Measurements from ENCODE around the gene KIFAP3. TPM values are rescaled to one million over a fixed set of nuclear protein-coding genes. Genes with fewer than 3 reads are reported as not detected.

Gene KIFAP3
- polyA plus RNA-seq, 1 donor from 2014 or later: 5.5 TPM

GRCh38 chr1:169974067-169974466, 100.4 kb downstream of the KIFAP3 start:
- Mint-ChIP-seq H3K27me3 (no peaks in the 10 kb centered on the region), H3K4me1 (no peaks in the 10 kb centered on the region), H3K9me3 (no peaks in the 10 kb centered on the region), H3K4me3 (no peak overlapping the region), H3K27ac (no peak overlapping the region), H3K36me3 (peaks cover 3% of the 10 kb centered on the region)

GRCh38 chr1:169970114-169970513, 104.4 kb downstream of the KIFAP3 start:
- no peak overlapping the region for H3K27ac Mint-ChIP-seq
- no peaks in the 10 kb centered on the region for H3K27me3 Mint-ChIP-seq
- H3K9me3 Mint-ChIP-seq: no peaks in the 10 kb centered on the region
- H3K36me3 Mint-ChIP-seq: peaks cover 3% of the 10 kb centered on the region
- no peak overlapping the region for H3K4me3 Mint-ChIP-seq
- no peaks in the 10 kb centered on the region for H3K4me1 Mint-ChIP-seq

- Mint-ChIP-seq H3K9me3 (no peaks in the 10 kb centered on the region), H3K36me3 (peaks cover 12% of the 10 kb centered on the region), H3K27ac (no peak overlapping the region), H3K4me3 (no peak overlapping the region), H3K27me3 (no peaks in the 10 kb centered on the region), H3K4me1 (no peaks in the 10 kb centered on the region)
Observed at GRCh38 chr1:169968174-169968573, 106.3 kb downstream of the KIFAP3 start.

GRCh38 chr1:169964206-169964605, 110.3 kb downstream of the KIFAP3 start:
- Mint-ChIP-seq H3K36me3 (peaks cover 18% of the 10 kb centered on the region), H3K4me1 (no peaks in the 10 kb centered on the region), H3K27me3 (no peaks in the 10 kb centered on the region), H3K4me3 (no peak overlapping the region), H3K27ac (no peak overlapping the region), H3K9me3 (no peaks in the 10 kb centered on the region)

GRCh38 chr1:169959686-169960085, 114.8 kb downstream of the KIFAP3 start:
- H3K9me3 Mint-ChIP-seq: no peaks in the 10 kb centered on the region
- no peaks in the 10 kb centered on the region for H3K4me1 Mint-ChIP-seq
- H3K4me3 Mint-ChIP-seq: no peak overlapping the region
- H3K27me3 Mint-ChIP-seq: no peaks in the 10 kb centered on the region
- H3K36me3 Mint-ChIP-seq: peaks cover 16% of the 10 kb centered on the region
- H3K27ac Mint-ChIP-seq: no peak overlapping the region

- Mint-ChIP-seq H3K27ac (no peak overlapping the region), H3K27me3 (no peaks in the 10 kb centered on the region), H3K9me3 (no peaks in the 10 kb centered on the region), H3K4me3 (no peak overlapping the region), H3K36me3 (peaks cover 13% of the 10 kb centered on the region), H3K4me1 (no peaks in the 10 kb centered on the region)
Observed at GRCh38 chr1:169958987-169959386, 115.5 kb downstream of the KIFAP3 start.

- no peaks in the 10 kb centered on the region for H3K9me3 Mint-ChIP-seq
- H3K27me3 Mint-ChIP-seq: no peaks in the 10 kb centered on the region
- no peak overlapping the region for H3K4me3 Mint-ChIP-seq
- no peak overlapping the region for H3K27ac Mint-ChIP-seq
- H3K4me1 Mint-ChIP-seq: no peaks in the 10 kb centered on the region
- peaks cover 8% of the 10 kb centered on the region for H3K36me3 Mint-ChIP-seq
Observed at GRCh38 chr1:169957884-169958283, 116.6 kb downstream of the KIFAP3 start.

- Mint-ChIP-seq H3K36me3 (peaks cover 6% of the 10 kb centered on the region), H3K4me3 (no peak overlapping the region), H3K27ac (no peak overlapping the region), H3K27me3 (no peaks in the 10 kb centered on the region), H3K9me3 (no peaks in the 10 kb centered on the region), H3K4me1 (no peaks in the 10 kb centered on the region)
Observed at GRCh38 chr1:169951108-169951507, 123.4 kb downstream of the KIFAP3 start.

- Mint-ChIP-seq H3K9me3 (no peaks in the 10 kb centered on the region), H3K4me3 (no peak overlapping the region), H3K4me1 (no peaks in the 10 kb centered on the region), H3K27ac (no peak overlapping the region), H3K36me3 (peaks cover 1% of the 10 kb centered on the region), H3K27me3 (no peaks in the 10 kb centered on the region)
Observed at GRCh38 chr1:169949139-169949538, 125.4 kb downstream of the KIFAP3 start.

GRCh38 chr1:169946206-169946605, 128.3 kb downstream of the KIFAP3 start:
- Mint-ChIP-seq H3K9me3 (no peaks in the 10 kb centered on the region), H3K4me3 (no peak overlapping the region), H3K4me1 (no peaks in the 10 kb centered on the region), H3K27me3 (no peaks in the 10 kb centered on the region), H3K27ac (no peak overlapping the region), H3K36me3 (no peaks in the 10 kb centered on the region)

- H3K9me3 Mint-ChIP-seq: no peaks in the 10 kb centered on the region
- H3K36me3 Mint-ChIP-seq: no peaks in the 10 kb centered on the region
- H3K27me3 Mint-ChIP-seq: no peaks in the 10 kb centered on the region
- H3K27ac Mint-ChIP-seq: no peak overlapping the region
- H3K4me3 Mint-ChIP-seq: no peak overlapping the region
- H3K4me1 Mint-ChIP-seq: no peaks in the 10 kb centered on the region
Observed at GRCh38 chr1:169945181-169945580, 129.3 kb downstream of the KIFAP3 start.

GRCh38 chr1:169944621-169945020, 129.9 kb downstream of the KIFAP3 start:
- H3K4me3 Mint-ChIP-seq: no peak overlapping the region
- no peaks in the 10 kb centered on the region for H3K4me1 Mint-ChIP-seq

GRCh38 chr1:169943963-169944526, 130.4 kb downstream of the KIFAP3 start:
- Mint-ChIP-seq H3K4me3 (no peak overlapping the region), H3K27ac (no peak overlapping the region), H3K36me3 (no peaks in the 10 kb centered on the region), H3K4me1 (no peaks in the 10 kb centered on the region), H3K27me3 (no peaks in the 10 kb centered on the region), H3K9me3 (no peaks in the 10 kb centered on the region)

More at GRCh38 chr1:169944621-169945020, 129.9 kb downstream of the KIFAP3 start:
- Mint-ChIP-seq H3K27ac (no peak overlapping the region), H3K27me3 (no peaks in the 10 kb centered on the region), H3K9me3 (no peaks in the 10 kb centered on the region), H3K36me3 (no peaks in the 10 kb centered on the region)

- H3K27me3 Mint-ChIP-seq: no peaks in the 10 kb centered on the region
- no peaks in the 10 kb centered on the region for H3K4me1 Mint-ChIP-seq
- H3K9me3 Mint-ChIP-seq: no peaks in the 10 kb centered on the region
- no peak overlapping the region for H3K4me3 Mint-ChIP-seq
- H3K36me3 Mint-ChIP-seq: no peaks in the 10 kb centered on the region
- no peak overlapping the region for H3K27ac Mint-ChIP-seq
Observed at GRCh38 chr1:169941982-169942830, 132.3 kb downstream of the KIFAP3 start.

- Mint-ChIP-seq H3K27me3 (no peaks in the 10 kb centered on the region), H3K36me3 (no peaks in the 10 kb centered on the region), H3K9me3 (no peaks in the 10 kb centered on the region), H3K27ac (no peak overlapping the region), H3K4me1 (no peaks in the 10 kb centered on the region), H3K4me3 (no peak overlapping the region)
Observed at GRCh38 chr1:169933984-169934725, 140.3 kb downstream of the KIFAP3 start.
